Fibroblast of villous mesenchyme (primary cell): ENCODE measurements around the gene FBXO47. TPM values are rescaled to one million over a fixed set of nuclear protein-coding genes. Genes with fewer than 3 reads are reported as not detected.

Experiments used
- DNase-seq: peaks from one replicate; pipeline ENCODE4 v3.0.0-alpha.2; 2010; ENCODE audit warnings: low read depth
- H3K4me3 ChIP-seq: 2 replicates; pipeline ENCODE4 v1.5.1; 2011; ENCODE audit warnings: low read depth, mild to moderate bottlenecking, low read length
- total RNA-seq: library from RNA; depleted of rRNA; stranded (reverse); fragments of >200 nt; gene quantifications from 2 replicates; pipeline ENCODE4 v1.2.3, GENCODE V29; 2012
- TF ChIP-seq, protein P1 (sequence below): IDR thresholded peaks from 2 replicates; pipeline ENCODE4 v1.5.1; 2012; ENCODE audit warnings: low read depth, mild to moderate bottlenecking, low read length; ENCODE audit not compliant: insufficient read depth

The FBXO47 gene
- under 0.01 TPM in 1 of 2 replicates, not detected in the other for total RNA-seq

DNA sequence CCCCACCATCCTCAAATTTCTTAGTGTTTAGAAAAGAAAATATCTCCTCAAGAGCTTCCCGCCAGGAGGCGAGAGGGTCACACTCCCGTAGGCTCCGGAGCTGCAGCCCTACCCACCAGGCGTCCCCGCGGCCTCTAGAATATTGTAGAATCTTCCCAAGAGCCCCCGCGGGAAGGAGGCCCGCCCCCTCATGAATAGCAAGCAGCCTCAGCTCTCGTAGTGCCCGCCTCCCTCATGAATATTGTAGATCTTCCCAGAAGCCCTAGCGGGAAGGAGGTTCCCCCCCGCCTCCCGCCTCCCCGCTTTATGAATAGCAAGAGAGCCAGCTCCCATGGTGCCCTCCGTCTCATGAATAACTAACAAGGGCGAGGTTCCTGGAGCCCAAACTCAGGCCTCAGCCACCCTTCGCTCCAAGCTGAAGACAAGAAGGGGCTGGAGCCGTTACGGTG lies at the start of gene FBXO47:
FBXO47 (minus strand) TSS at position 114 of the 449 bp plus-strand sequence. CDS start 4,378 bp downstream, outside the sequence.
- H3K4me3 ChIP-seq = peak within 1 kb of the TSS; percentile 53
- TF ChIP-seq, protein P1, sequence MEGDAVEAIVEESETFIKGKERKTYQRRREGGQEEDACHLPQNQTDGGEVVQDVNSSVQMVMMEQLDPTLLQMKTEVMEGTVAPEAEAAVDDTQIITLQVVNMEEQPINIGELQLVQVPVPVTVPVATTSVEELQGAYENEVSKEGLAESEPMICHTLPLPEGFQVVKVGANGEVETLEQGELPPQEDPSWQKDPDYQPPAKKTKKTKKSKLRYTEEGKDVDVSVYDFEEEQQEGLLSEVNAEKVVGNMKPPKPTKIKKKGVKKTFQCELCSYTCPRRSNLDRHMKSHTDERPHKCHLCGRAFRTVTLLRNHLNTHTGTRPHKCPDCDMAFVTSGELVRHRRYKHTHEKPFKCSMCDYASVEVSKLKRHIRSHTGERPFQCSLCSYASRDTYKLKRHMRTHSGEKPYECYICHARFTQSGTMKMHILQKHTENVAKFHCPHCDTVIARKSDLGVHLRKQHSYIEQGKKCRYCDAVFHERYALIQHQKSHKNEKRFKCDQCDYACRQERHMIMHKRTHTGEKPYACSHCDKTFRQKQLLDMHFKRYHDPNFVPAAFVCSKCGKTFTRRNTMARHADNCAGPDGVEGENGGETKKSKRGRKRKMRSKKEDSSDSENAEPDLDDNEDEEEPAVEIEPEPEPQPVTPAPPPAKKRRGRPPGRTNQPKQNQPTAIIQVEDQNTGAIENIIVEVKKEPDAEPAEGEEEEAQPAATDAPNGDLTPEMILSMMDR = peak; percentile 26
- peak; percentile 95 for DNase-seq

- TF ChIP-seq, protein P1 = no peak
- DNase-seq = peak; percentile 78
- H3K4me3 ChIP-seq = no peak overlapping the region
Measured at GRCh38 chr17:39016193-39017153, 49.3 kb upstream of the FBXO47 start.

DNA sequence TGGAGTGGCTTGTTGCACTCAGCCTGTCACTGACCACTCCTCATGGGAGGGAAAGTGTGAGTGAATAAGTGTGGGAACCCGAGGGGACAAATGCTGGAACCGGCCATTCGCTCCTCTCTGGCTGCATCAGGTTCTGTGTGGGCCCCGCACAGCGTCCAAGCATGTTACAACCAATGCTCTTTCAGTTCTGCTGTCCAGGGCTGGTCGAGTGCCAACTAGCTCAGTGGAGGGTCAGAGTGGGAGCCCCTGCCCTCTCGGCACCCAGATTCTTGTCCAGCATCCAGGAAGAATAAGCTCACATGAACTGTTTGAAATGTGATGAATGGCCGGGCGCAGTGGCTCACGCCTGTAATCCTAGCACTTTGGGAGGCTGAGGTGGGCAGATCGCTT lies 48.3 kb upstream of the FBXO47 start:
- H3K4me3 ChIP-seq = no peak overlapping the region
- TF ChIP-seq, protein P1 = no peak
- DNase-seq = no peak

DNA sequence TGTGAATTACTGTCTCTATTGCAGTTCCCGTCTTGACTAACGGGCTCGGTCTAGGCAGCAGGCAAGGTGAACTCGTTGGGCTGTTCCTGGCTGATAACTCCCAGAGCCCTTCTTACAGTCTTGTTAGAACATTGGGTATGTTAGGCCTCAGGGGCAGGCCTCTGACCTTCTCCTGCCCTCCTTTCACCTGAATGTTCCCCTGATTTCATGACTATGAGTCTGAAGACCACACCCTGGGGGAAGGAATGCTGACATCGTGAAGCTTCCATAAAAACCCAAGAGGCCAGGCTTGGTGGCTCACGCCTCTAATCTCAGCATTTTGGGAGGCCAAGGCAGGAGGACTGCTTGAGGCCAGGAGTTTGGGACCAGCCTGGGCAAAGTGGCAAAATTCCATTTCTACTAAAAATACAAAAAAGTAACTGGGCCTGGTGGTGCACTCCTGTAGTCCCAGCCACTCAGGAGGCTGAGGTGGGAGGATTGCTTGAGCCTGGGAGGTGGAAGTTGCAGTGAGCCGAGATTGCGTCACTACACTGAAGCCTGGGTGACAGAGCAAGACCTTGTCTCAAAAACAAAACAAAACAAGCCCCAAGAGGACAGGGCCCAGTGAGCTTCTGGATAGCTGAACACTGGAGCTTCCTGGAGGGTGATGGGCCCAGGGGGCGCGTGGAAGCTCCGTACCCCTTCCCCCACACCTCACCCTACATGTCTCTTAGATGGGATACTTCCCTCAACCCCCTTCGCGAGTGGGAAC lies 47.8 kb upstream of the FBXO47 start:
- TF ChIP-seq, protein P1 = no peak
- H3K4me3 ChIP-seq = no peak overlapping the region
- DNase-seq = no peak

DNA sequence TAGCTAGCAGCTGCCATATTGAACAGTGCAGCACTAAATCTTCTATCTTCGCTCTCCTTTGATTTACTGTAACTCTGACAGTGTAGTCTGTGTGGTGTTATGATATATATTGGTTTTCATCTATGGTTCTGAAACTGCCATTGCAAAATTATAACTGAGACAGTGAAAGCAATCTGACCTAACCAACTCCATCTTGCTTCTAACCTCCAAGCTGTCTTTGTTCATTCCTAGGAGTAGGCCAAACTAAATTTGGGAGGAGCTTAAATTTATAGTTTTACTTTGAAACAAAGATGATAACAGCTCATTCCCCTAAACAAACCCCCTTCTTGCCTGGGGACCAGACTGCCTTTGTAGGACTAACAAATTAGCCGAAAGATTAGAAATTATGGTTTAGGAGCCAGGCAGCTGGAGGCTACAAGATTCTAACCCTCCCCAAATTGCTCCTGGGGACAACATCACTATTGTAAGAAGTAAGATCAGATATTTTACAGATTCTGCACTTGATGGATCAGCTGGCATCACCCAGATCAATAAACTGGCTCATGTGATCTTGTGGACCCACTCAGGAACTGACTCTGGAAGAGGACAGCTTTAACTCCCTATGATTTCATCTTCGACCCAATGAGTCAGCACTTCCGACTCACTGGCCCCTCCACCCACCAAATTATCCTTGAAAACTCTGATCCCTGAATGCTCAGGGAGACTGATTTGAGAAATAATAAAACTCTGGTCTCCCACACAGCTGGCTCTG lies 47.0 kb upstream of the FBXO47 start:
- peak; percentile 81 for DNase-seq
- TF ChIP-seq, protein P1 = no peak
- no peak overlapping the region for H3K4me3 ChIP-seq

- DNase-seq = no peak
- TF ChIP-seq, protein P1 = no peak
- H3K4me3 ChIP-seq = no peak overlapping the region
Measured at GRCh38 chr17:39012725-39013124, 45.5 kb upstream of the FBXO47 start.
